Amniotic epithelial cell (primary cell): ENCODE measurements around the gene NREP.

Experiments used
- DNase-seq: peaks from one replicate; pipeline ENCODE4 v3.0.0-alpha.2; 2010; ENCODE audit warnings: low read depth

Gene NREP, protein sequence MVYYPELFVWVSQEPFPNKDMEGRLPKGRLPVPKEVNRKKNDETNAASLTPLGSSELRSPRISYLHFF

DNA sequence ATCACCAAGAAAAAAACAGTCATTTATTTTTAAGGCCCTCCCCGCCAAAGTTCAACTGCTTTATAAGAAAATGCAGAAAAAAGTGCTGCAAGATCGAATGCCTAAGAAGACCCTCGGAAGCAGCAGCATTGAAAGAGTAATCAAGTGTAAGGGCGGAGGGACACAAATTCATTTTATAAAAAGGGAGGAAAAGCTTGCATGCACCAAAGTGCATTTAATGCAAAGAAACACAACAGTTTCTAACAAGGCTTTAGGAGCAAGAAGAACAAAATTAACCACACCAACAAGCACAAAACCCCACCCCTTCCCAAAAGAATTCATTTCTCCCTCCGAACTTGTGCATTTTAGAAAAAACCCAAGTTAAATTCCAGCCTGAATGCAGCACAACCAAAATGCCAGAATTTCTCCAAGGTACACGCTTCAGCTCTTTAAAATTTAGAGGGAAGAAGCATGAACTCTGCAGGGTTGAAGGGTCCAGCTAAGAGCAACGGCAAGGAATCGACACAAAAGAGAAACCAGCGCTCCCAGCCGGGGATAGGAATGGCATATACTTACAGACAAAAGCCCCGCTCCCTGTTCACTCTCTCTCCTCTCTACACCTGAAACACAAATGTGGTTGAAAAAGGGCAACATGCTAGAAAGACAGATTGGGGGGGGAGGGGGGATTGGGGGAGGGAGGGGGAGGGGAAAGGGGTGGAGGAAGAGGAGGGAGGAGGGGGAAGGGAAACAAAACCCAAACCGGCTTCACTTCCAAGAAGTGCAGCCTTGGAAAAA lies at the start of gene NREP:
TSS of gene NREP (minus strand) at position 614 of the 774 bp plus-strand sequence. CDS start 1,422 bp downstream, outside the sequence.
- DNase-seq, result no peak

DNA sequence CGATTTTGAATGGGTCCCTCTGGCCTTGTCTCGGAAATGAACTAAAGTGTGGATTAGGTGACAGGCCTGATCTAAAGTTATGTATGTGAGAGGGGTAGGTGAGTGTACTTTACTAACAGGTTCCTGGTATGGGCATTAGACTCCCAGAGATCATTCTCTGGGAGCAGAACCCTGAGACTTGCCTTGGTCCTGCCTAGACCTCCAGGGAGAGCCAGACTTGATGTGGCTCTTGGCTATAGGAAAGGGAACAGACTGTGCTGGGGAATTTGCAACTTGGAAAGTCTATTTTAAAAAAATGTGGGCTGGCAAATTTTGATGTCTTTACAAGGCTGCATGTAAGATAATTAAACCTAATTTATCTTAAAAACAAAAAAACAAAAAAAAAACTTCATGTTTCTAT lies 49.8 kb upstream of the NREP start:
- no peak for DNase-seq

DNA sequence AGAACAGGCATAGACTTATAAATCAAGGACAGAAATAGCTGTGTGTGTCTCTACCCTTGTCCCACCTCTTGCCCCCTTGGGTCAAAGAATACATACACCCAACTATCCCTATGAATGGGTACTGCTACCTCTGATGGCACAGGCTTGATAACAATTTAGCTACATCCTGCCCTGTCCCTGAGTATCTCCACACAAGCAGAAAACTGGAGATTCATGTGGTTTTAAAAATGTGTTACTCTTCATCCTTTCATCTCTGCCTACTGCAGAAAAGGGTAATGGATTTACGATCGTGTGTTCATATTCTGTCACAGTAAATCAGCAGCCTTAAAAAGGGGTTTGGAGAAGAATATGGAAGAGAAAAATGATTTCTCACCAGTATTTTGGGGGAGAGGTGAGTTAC lies 49.2 kb upstream of the NREP start:
- no peak for DNase-seq

GRCh38 chr5:111805071-111805470 lies 48.1 kb upstream of the NREP start:
- peak; percentile 54 for DNase-seq

DNA sequence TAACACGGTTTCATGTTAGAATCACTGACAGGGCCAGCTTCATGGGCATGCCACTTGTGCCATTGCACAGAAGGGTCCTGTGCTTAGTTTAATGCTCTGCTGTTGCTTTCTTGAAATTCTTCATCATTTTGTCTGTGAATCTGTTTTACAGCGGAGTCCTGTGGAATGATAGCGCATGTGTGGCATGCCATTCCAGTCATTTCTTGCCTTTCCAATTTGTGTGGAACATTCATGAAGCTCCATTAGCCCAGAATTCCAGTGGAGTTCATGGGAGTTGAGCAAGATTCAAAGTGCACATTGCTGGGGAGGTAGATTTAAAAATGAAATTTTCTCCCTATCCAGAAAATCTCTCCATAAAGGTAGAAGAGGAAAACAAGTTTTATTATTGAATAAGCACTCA lies 43.4 kb upstream of the NREP start:
- no peak for DNase-seq

GRCh38 chr5:111795142-111795541 lies 38.1 kb upstream of the NREP start:
- no peak for DNase-seq

DNA sequence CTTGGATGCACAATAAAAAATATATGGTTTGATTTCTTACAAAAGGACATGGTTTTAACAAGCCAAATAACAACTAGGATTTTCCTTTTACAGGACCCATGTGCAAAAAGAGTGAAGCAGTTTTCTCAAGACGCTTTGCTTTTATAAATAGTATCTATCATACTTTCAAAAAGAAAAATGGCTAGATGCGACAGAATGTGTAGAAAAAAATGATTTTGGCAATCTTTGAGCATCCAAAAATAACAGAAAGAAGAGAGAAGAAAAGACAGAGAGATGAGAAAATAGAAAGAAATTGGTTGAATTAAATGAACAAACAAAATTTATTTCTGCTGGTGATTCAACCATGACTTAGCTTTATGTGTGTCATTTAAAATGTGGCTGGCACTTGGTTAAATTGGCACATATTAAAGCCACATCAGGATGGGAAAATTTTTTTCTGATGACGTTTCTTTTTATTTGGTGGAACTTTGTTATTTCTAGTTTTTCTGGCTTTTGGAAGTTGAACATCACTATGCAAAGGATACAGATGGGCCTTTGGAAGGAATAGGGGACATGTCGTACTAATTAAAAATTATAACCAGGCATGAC lies 35.6 kb upstream of the NREP start:
- no peak for DNase-seq

GRCh38 chr5:111790295-111790694 lies 33.3 kb upstream of the NREP start:
- DNase-seq, result no peak

- DNase-seq, result no peak
Observed at GRCh38 chr5:111787006-111787405, 30.0 kb upstream of the NREP start.

- DNase-seq, result no peak
Observed at GRCh38 chr5:111784491-111785181, 27.6 kb upstream of the NREP start.

GRCh38 chr5:111783537-111783936 lies 26.5 kb upstream of the NREP start:
- DNase-seq, result no peak

GRCh38 chr5:111782216-111782615 lies 25.2 kb upstream of the NREP start:
- DNase-seq, result peak; percentile 11

DNA sequence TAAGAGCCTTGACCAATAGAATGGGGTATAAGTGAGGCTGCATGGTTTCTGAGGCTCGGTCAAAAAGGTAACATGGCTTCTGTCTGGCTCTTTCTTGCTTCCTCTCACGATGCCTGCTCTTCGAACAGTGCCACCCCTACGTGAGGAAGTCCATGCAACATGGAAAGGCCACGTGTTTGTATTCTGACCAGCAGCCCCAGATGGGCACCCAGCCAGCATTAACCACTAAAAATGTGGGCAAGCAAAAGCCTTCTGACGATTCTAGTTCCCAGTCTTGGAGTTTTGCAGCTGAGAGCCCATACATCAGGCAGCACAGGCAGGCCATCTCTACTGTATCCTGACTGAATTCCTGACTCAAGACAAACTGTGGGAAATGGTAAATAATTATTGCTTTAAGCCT lies 24.2 kb upstream of the NREP start:
- DNase-seq, result peak; percentile 79

DNA sequence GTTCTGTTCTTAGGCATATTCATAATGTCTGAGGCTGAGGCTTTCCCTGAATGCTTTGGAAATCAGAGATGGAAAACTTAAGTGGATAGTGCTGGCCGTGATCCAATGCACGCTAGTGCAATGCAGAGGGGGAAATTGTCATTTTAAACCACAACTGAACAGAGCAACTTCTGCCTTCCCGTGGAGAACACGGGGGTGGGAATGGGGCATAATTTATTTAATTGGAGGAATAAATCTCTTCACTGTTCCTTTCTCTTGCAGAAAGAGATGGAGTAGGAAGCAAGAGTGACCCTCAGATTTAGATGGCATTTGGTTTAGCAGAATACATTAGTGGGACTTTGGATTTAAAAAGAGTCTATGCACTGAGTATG lies 22.9 kb upstream of the NREP start:
- DNase-seq, result no peak

DNA sequence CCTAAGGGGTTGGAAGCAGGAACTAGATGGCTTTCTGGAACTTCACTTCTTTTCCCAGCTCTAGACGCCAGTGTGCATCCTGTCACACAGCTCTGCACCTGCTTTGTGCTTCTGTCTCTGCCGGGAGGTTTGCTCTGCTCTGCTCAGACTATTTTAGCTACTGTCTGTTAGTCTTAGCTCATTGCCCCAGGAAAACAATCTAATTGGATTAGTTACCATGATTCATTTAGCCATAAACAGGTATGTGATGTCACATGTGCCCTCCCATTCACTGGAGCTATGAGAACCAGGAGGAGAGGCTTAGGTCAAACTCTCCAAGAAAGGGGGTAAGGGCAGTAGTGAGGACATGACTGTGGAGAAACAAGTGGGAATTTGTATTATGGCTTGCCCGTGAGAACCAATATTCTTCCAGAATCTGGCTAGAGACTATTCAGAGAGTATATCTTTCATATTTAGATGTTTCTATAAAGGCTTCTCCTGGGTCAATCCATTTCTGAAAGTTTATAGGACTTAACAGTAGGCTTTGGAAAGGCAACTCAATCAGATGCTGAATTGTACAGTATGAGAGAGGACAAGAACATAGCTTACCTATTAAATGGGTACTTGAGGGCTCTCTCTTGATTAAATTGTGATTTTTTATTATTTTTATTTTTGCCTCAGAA lies 22.4 kb upstream of the NREP start:
- DNase-seq, result no peak

DNA sequence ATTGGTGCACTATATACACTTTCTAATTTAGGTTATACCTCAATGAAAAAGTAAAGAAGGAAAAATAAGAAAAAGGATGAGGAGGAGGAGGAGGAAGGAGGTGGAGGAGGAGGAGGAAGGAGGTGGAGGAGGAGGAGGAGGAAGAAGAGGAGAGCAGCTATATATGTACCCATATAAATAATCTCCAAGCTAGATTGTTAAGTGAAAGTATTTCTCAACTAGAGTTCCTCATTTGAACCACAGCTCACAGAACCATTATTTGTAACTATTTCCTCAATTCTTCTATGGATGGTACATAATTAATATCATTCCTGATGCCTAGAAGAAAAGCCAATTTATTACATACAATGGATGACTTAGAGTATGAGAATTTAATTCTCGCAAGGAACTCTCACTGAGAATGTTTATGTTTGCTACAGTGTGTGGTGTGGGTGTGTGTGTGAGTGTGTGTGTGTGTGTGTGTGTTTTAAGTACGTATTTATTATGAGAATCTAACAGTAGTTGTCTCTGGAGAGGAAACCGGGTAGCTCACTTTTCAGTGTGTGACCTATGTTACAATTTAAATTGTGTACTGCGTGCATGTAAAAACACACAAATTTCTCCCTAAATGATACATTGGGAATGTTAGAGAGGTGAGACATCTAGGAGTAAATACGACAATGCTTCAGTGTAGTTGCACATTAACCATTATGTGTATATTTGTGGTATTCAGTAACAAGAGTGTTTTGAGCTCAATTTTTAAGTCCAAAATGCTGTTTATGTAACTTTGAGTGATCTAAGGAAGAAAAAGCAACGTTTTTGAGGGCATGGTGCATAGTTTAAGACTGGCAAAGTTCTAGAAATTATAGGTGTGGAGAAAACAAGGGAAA lies 20.2 kb upstream of the NREP start:
- no peak for DNase-seq

- peak; percentile 91 for DNase-seq
Observed at GRCh38 chr5:111775224-111775623, 18.2 kb upstream of the NREP start.

DNA sequence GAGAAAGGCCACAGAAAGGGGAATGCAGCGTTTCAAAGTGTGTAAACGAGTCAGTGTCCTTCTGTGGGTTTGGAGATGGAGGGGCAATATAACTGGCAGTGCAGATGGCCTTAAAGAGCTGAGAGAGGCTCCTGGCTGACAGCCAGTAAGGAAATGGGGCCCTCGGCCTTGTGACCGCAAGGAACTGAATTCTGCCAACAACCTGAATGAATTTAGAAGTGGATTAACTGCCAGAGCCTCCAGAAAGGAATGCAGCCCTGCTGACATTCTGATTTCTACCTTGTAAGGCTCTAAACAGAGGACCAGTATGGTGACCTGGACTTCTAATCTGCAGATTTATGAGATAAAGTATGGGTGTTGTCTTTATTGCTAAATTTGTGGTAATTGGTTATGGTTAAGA lies 17.5 kb upstream of the NREP start:
- DNase-seq, result peak; percentile 73

GRCh38 chr5:111772456-111773122 lies 15.6 kb upstream of the NREP start:
- DNase-seq, result peak; percentile 35

GRCh38 chr5:111769541-111769940 lies 12.5 kb upstream of the NREP start:
- no peak for DNase-seq
